SKM-1 (cell line): ENCODE data around the gene DDX59.

Experiments
- DNase-seq: peaks from one replicate; lab custom pipeline; 2025; ENCODE audit not compliant: unreplicated experiment; lab: John Stamatoyannopoulos, UW

Gene DDX59

GRCh38 chr1:200669314-200670241 lies at the start of gene DDX59:
Gene DDX59, minus strand, starts transcription at chr1:200669907. Its CDS starts 3,167 bp downstream, at chr1:200666740.
- DNase-seq: peak; percentile 97

- no peak for DNase-seq
These were observed 44.9 kb upstream of the DDX59 start for GRCh38 chr1:200714504-200715187.

- no peak for DNase-seq
These were observed 40.5 kb upstream of the DDX59 start for GRCh38 chr1:200710166-200710565.

- DNase-seq: no peak
These were observed 39.1 kb upstream of the DDX59 start for GRCh38 chr1:200708769-200709168.

GRCh38 chr1:200708161-200708560 lies 38.5 kb upstream of the DDX59 start:
- DNase-seq: no peak

GRCh38 chr1:200707116-200707515 lies 37.4 kb upstream of the DDX59 start:
- no peak for DNase-seq

- DNase-seq: no peak
These were observed 36.6 kb upstream of the DDX59 start for GRCh38 chr1:200706111-200706814.

- DNase-seq: no peak
These were observed 35.3 kb upstream of the DDX59 start for GRCh38 chr1:200704986-200705500.

- DNase-seq: peak; percentile 37
These were observed 30.2 kb upstream of the DDX59 start for GRCh38 chr1:200699871-200700270.

GRCh38 chr1:200694738-200695137 lies 25.0 kb upstream of the DDX59 start:
- no peak for DNase-seq

- DNase-seq: no peak
These were observed 23.6 kb upstream of the DDX59 start for GRCh38 chr1:200693327-200693726.

GRCh38 chr1:200692316-200692715 lies 22.6 kb upstream of the DDX59 start:
- DNase-seq: no peak

- no peak for DNase-seq
These were observed 16.9 kb upstream of the DDX59 start for GRCh38 chr1:200686620-200687019.

- no peak for DNase-seq
These were observed 14.3 kb upstream of the DDX59 start for GRCh38 chr1:200684015-200684414.

- no peak for DNase-seq
These were observed 13.6 kb upstream of the DDX59 start for GRCh38 chr1:200683298-200683697.

- DNase-seq: no peak
These were observed 11.5 kb upstream of the DDX59 start for GRCh38 chr1:200681231-200681630.

- DNase-seq: no peak
These were observed 7.1 kb upstream of the DDX59 start for GRCh38 chr1:200676829-200677228.

GRCh38 chr1:200675588-200675852 lies 5.8 kb upstream of the DDX59 start:
- DNase-seq: no peak

GRCh38 chr1:200674838-200675587 lies 5.3 kb upstream of the DDX59 start:
- DNase-seq: no peak

- no peak for DNase-seq
These were observed 4.5 kb upstream of the DDX59 start for GRCh38 chr1:200673952-200674823.
